Fibroblast of peridontal ligament (primary cell): ENCODE results near the gene CST5.

ENCODE experiments used
- DNase-seq: peaks from one replicate; pipeline ENCODE4 v3.0.0-alpha.2; 2010; ENCODE audit errors: extremely low read depth

CST5 gene

DNA sequence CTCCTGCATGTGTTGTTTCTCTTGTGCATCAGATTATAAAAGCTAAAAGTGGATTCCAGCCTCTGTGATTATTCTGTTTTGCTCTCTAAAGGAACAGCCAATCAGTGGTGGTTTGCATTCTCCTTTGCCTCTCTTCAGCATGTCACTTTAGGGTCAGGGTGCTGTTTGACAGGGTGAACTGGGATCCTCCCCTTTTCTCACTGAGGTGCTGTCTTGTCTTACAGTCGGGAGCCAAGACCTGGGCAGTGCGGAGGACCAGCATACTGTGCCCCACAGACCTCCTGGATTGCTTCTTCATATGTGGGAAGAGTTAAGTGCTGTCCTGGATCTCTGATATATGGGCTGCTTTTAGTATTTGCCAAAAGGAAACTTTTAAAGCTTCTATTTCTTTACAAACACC is 37.9 kb downstream of the CST5 start:
- DNase-seq = no peak

DNA sequence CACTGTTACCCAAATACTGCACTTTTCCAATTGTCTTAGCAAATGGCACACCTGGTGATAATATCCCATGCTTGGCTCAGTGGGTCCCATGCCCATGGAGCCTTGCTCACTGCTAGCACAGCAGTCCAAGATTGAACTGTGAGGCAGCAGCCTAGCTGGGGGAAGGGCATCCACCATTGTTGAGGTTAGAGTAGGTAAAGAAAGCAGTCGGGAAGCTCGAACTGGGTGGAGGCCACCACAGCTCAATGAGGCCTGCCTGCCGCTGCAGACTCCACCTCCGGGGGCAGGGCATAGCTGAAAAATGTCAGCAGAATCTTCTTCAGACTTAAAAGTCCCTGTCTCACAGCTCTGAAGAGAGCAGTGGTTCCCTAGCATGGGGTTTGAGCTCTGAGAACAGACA is 43.8 kb downstream of the CST5 start:
- no peak for DNase-seq

DNA sequence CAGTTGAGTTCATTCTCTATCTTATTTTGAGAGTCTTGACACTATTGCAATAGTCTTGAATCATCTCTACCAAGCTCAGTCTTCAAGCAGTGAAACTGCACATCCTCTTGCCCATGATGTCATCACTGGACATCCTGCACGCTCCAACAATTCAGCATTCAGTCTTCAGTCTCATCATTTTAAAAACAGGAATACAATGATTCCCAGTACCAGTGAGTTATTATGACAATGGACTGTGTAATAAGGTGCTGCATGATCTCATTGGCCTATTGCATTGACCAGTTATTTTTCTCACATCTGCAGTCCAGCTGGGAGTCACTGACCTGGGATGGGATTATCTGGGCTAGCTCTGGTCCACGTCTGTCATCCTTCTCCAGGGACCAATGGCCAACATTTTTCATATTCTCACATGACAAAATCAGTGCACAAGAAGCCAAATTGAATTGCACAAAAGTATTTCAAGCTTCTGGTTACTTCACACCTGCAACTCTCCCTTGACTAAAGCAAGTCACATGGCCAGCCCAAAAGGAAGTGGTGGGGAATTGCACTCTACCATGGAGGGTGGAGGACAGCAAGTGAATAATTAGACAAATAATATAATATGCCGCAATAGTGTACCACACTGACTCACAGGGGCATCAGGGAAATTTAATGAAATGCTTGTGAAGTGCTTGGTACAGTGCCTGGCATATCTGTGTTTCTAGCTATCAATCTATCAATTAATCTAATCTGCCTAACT is 46.6 kb downstream of the CST5 start:
- peak; percentile 2 for DNase-seq

DNA sequence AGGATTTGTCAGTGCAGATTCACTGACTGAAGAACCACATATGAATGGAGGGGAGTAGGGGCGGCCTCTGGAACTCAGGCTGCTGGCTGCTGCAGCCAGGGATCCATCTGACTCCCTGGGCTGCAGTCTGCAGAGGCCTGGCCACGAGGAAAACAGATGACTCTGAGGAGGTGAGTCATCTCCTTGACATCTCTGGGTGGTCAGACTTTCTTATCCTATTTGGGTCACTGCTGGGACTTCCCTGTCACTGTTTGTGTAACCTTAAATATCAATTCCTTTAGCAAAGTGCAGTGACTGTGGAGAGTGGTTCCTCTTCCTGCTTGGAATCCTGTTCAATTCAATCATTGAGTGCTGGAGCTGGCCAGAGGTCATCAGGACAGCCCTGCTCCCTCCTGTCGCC is 47.6 kb downstream of the CST5 start:
- DNase-seq = peak; percentile 27

DNA sequence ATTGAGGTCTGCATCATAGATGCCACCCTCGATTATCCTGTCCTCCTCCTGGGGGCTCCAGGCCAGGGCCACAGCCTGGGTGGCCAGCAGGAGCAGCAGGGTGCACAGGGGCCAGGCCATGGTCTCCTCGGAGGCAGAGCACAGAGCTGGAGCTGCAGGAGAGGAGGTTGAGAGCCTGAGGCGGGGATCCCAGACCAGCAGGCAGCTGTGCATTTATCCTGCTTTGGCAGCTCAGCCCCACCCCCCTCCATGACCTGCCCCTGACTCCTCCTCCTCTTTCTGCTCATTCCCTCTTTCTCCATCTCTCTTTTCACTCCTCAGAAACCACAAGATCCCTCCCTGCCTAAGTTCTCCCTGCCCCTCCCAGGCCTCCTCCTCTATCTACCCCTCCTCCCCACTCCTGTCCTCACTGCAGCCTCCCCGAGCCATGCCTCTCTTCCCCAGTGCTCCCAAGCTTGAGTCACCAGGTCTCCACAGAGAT is 53.0 kb downstream of the CST5 start, which contains the start of gene CST2:
TSS of gene CST2 (minus strand) at position 189 of the 481 bp plus-strand sequence. CDS start at position 120, 69 bp downstream.
- peak; percentile 5 for DNase-seq
